Activated naive CD4-positive, alpha-beta T cell treated with anti-CD3 and anti-CD28 coated beads, Interleukin-2, amount 50 U/mL, for 72 hours (primary cell): ENCODE measurements around the gene MRGPRD. TPM values are rescaled to one million over a fixed set of nuclear protein-coding genes. Genes with fewer than 3 reads are reported as not detected.
A peak's percentile ranks its signal among the peaks of the same experiment; 100 is the strongest.

Experiments used
- ATAC-seq, 2 donors: fragments of 150-1000 bp; cut with Tn5 transposase; 2 replicates each; pipeline ENCODE4 v1.10.0; 2021; ENCODE audit warnings: mild to moderate bottlenecking in 2 of 2, moderate library complexity in 2 of 2
- DNase-seq, 2 donors: peaks; one replicate each; pipeline ENCODE4 v3.0.0; 2021 to 2022; ENCODE audit warnings: low spot score in 2 of 2
- H3K27ac Mint-ChIP-seq, 2 donors: one replicate each; pipeline ENCODE4 v1.8.0; 2022; ENCODE audit warnings: mild to moderate bottlenecking in 2 of 2, mixed read lengths in 2 of 2
- H3K36me3 Mint-ChIP-seq, 2 donors: one replicate each; pipeline ENCODE4 v1.8.0; 2022; ENCODE audit warnings: mixed read lengths in 2 of 2
- H3K9me3 Mint-ChIP-seq, 2 donors: one replicate each; pipeline ENCODE4 v1.8.0; 2022; ENCODE audit warnings: mixed read lengths in 2 of 2
- total RNA-seq, 2 donors: library from RNA; stranded (reverse); gene quantifications; one replicate each; pipeline ENCODE4 v1.2.3, GENCODE V29; 2022

MRGPRD gene
- total RNA-seq, 2 donors from 2014 or later: not detected

- ATAC-seq (no peak), DNase-seq (no peak)
- Mint-ChIP-seq H3K9me3 (no peaks in the 10 kb centered on the region), H3K27ac (no peak overlapping the region), H3K36me3 (no peaks in the 10 kb centered on the region)
These were observed 28.8 kb upstream of the MRGPRD start for GRCh38 chr11:69009441-69010211.

GRCh38 chr11:69008737-69009440, 28.1 kb upstream of the MRGPRD start:
- no peak overlapping the region for H3K27ac Mint-ChIP-seq
- no peak for ATAC-seq
- no peak for DNase-seq
- no peaks in the 10 kb centered on the region for H3K36me3 Mint-ChIP-seq
- H3K9me3 Mint-ChIP-seq: no peaks in the 10 kb centered on the region

GRCh38 chr11:69007975-69008381, 27.2 kb upstream of the MRGPRD start:
- H3K9me3 Mint-ChIP-seq: no peaks in the 10 kb centered on the region
- DNase-seq (no peak), ATAC-seq (no peak)
- H3K36me3 Mint-ChIP-seq: no peaks in the 10 kb centered on the region
- H3K27ac Mint-ChIP-seq: no peak overlapping the region

GRCh38 chr11:69006816-69007215, 26.0 kb upstream of the MRGPRD start:
- ATAC-seq: no peak
- DNase-seq: peak in 1 of 2 donors; percentile 0
- Mint-ChIP-seq H3K27ac (no peak overlapping the region), H3K9me3 (no peaks in the 10 kb centered on the region), H3K36me3 (no peaks in the 10 kb centered on the region)

- ATAC-seq (no peak), DNase-seq (peak in 1 of 2 donors; percentile 18)
- H3K36me3 Mint-ChIP-seq: no peaks in the 10 kb centered on the region
- no peaks in the 10 kb centered on the region for H3K9me3 Mint-ChIP-seq
- H3K27ac Mint-ChIP-seq: no peak overlapping the region
These were observed 25.0 kb upstream of the MRGPRD start for GRCh38 chr11:69005631-69006368.

- DNase-seq (peak in 1 of 2 donors; percentile 39), ATAC-seq (no peak)
- Mint-ChIP-seq H3K36me3 (no peaks in the 10 kb centered on the region), H3K9me3 (no peaks in the 10 kb centered on the region), H3K27ac (no peak overlapping the region)
These were observed 24.4 kb upstream of the MRGPRD start for GRCh38 chr11:69005183-69005630.

- DNase-seq (peak in 1 of 2 donors; percentile 43), ATAC-seq (no peak)
- H3K27ac Mint-ChIP-seq: no peak overlapping the region
- no peaks in the 10 kb centered on the region for H3K9me3 Mint-ChIP-seq
- H3K36me3 Mint-ChIP-seq: no peaks in the 10 kb centered on the region
These were observed 23.8 kb upstream of the MRGPRD start for GRCh38 chr11:69004411-69005182.

GRCh38 chr11:69003866-69004367, 23.1 kb upstream of the MRGPRD start:
- peak in 1 of 2 donors; percentile 44 for DNase-seq
- H3K36me3 Mint-ChIP-seq: no peaks in the 10 kb centered on the region
- H3K27ac Mint-ChIP-seq: peak overlapping the region in 1 of 2 donors; percentile 60
- no peak for ATAC-seq
- no peaks in the 10 kb centered on the region for H3K9me3 Mint-ChIP-seq

GRCh38 chr11:69003301-69003865, 22.6 kb upstream of the MRGPRD start:
- H3K9me3 Mint-ChIP-seq: no peaks in the 10 kb centered on the region
- no peaks in the 10 kb centered on the region for H3K36me3 Mint-ChIP-seq
- ATAC-seq: no peak
- peak in 1 of 2 donors; percentile 13 for DNase-seq
- peak overlapping the region in 1 of 2 donors; percentile 60 for H3K27ac Mint-ChIP-seq

GRCh38 chr11:69002570-69003231, 21.9 kb upstream of the MRGPRD start:
- H3K27ac Mint-ChIP-seq: no peak overlapping the region
- H3K36me3 Mint-ChIP-seq: no peaks in the 10 kb centered on the region
- no peak for ATAC-seq
- no peaks in the 10 kb centered on the region for H3K9me3 Mint-ChIP-seq
- peak in 1 of 2 donors; percentile 43 for DNase-seq

GRCh38 chr11:69002110-69002569, 21.4 kb upstream of the MRGPRD start:
- no peak for ATAC-seq
- DNase-seq: peak in 1 of 2 donors; percentile 4
- Mint-ChIP-seq H3K27ac (no peak overlapping the region), H3K9me3 (no peaks in the 10 kb centered on the region), H3K36me3 (no peaks in the 10 kb centered on the region)

GRCh38 chr11:69001243-69002081, 20.7 kb upstream of the MRGPRD start:
- H3K9me3 Mint-ChIP-seq: no peaks in the 10 kb centered on the region
- no peaks in the 10 kb centered on the region for H3K36me3 Mint-ChIP-seq
- no peak overlapping the region for H3K27ac Mint-ChIP-seq
- ATAC-seq (no peak), DNase-seq (peak in 1 of 2 donors; percentile 42)

- ATAC-seq (no peak), DNase-seq (no peak)
- Mint-ChIP-seq H3K27ac (no peak overlapping the region), H3K36me3 (no peaks in the 10 kb centered on the region), H3K9me3 (no peaks in the 10 kb centered on the region)
These were observed 20.1 kb upstream of the MRGPRD start for GRCh38 chr11:69000831-69001242.

- Mint-ChIP-seq H3K36me3 (no peaks in the 10 kb centered on the region), H3K9me3 (no peaks in the 10 kb centered on the region), H3K27ac (no peak overlapping the region)
- ATAC-seq: no peak
- peak in 1 of 2 donors; percentile 7 for DNase-seq
These were observed 19.6 kb upstream of the MRGPRD start for GRCh38 chr11:69000391-69000790.
